Melanocyte of skin (primary cell): ENCODE results near the gene GPD1. TPM values are rescaled to one million over a fixed set of nuclear protein-coding genes. Genes with fewer than 3 reads are reported as not detected.

Experiments used
- total RNA-seq, 2 donors: library from RNA; depleted of rRNA; stranded (reverse); fragments of >200 nt; gene quantifications; 2 replicates each; pipeline ENCODE4 v1.2.3, GENCODE V29; 2012

GPD1 gene
- not detected for total RNA-seq

GRCh38 chr12:50103767-50104321 lies at the start of gene GPD1:
Gene GPD1 (plus strand): TSS chr12:50104008. CDS start chr12:50104051, 43 bp downstream.

GRCh38 chr12:50057000-50057841 lies 46.6 kb upstream of the GPD1 start, which contains the start of gene ASIC1:
Gene ASIC1 (plus strand): TSS chr12:50057596. CDS start chr12:50058767, 1,171 bp downstream.

GRCh38 chr12:50084775-50085614 lies 18.8 kb upstream of the GPD1 start, which contains the start of gene SMARCD1:
Gene SMARCD1 (plus strand): TSS chr12:50085342. CDS start chr12:50085370, 28 bp downstream.

GRCh38 chr12:50111693-50112455 lies 8.1 kb downstream of the GPD1 start, which contains the start of gene COX14:
Gene COX14 (plus strand): TSS chr12:50112236. CDS start chr12:50120044, 7,808 bp downstream.

Other genes with a start within 250 kb of the GPD1 start
- under 1 TPM in 1 of 2 donors, not detected in 1; under 0.01 TPM for gene FAIM2, start 200.1 kb upstream of the GPD1 start, total RNA-seq
- not detected for gene AQP2, start 153.3 kb upstream of the GPD1 start, total RNA-seq
- gene AQP5, start 142.1 kb upstream of the GPD1 start, total RNA-seq, result not detected
- not detected for gene AQP6, start 131.1 kb upstream of the GPD1 start, total RNA-seq
- 100 to 1,000 TPM in 1 of 2 donors, 10 to 100 TPM in 1; 63.3 to 110 TPM for gene RACGAP1, start 78.5 kb upstream of the GPD1 start, total RNA-seq
- under 1 TPM; 0.34 to 0.67 TPM for gene ASIC1, start 46.4 kb upstream of the GPD1 start, total RNA-seq
- gene SMARCD1, start 18.7 kb upstream of the GPD1 start, total RNA-seq, result 10 to 100 TPM; 64.0 to 90.2 TPM
- gene COX14, start 8.2 kb downstream of the GPD1 start, total RNA-seq, result 10 to 100 TPM; 42.0 to 44.4 TPM
- gene CERS5, start 63.4 kb downstream of the GPD1 start, total RNA-seq, result 10 to 100 TPM; 32.0 to 39.0 TPM
- 100 to 1,000 TPM; 173 to 193 TPM for gene LIMA1, start 179.5 kb downstream of the GPD1 start, total RNA-seq